HUDEP-2 (cell line): Measurements from ENCODE around the gene RPS25.
"Not testable (repeated sequence)": the region's sequence is repeated elsewhere in the genome, so short reads cannot be mapped to it uniquely, and the experiment has no call there.

Source experiments
- DNase-seq, 76 experiments: peaks; one replicate each; lab custom pipeline; 2025; ENCODE audit not compliant: unreplicated experiment in 76 of 76; lab: John Stamatoyannopoulos, UW

RPS25 gene

DNA sequence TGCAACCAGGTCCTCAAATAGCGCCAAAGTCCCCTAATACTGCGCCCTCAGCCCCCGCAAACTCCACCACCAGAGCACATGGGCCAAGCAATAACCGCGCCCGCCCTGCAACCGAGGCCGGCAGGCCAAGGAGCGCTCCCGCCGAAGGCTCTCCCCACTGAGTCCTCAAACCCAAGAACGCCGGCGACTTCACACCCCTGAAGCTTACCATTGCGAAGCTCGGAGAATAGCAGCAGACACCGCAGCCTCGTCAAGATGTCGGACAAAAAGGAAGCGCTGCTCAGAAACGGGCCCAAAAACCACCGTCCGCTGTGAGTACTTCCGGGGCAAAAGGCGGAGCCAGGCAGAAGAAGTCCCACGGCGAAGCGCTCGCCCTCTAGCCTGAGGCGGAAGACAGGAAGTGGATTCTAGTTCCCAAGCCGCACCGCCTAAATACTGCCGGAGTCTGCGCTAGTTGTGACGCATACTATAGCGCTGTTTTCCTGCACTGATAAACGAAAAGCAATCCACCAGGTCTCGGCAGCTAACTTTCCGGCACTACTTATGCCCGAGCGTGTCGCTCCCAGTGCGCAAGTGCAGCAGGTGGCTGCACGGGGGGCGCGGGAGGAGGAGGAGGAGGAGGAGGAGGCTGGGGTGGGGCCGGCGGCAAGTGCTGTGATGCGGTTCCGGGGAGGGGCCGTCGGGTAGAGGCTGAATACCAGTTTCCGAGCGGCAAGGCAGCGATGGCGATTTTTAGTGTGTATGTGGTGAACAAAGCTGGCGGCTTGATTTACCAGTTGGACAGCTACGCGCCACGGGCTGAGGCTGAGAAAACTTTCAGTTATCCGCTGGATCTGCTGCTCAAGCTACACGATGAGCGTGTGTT, at the start of gene RPS25, which contains the start of gene TRAPPC4:
RPS25 (minus strand) TSS at position 270 of the 865 bp plus-strand sequence; CDS start at position 211, 59 bp downstream.
TRAPPC4 (plus strand) TSS at position 693 of the 865 bp plus-strand sequence; CDS start at position 723, 30 bp downstream.
- peak in 75 of 76 experiments; percentile 54 to 96 (median 89) for DNase-seq

GRCh38 chr11:119067371-119068222, 49.5 kb upstream of the RPS25 start, which contains the start of gene VPS11:
TSS of gene VPS11 (plus strand) at chr11:119067818. CDS start at chr11:119067824, 6 bp downstream.
- DNase-seq: peak; percentile 33 to 97 (median 92)

DNA sequence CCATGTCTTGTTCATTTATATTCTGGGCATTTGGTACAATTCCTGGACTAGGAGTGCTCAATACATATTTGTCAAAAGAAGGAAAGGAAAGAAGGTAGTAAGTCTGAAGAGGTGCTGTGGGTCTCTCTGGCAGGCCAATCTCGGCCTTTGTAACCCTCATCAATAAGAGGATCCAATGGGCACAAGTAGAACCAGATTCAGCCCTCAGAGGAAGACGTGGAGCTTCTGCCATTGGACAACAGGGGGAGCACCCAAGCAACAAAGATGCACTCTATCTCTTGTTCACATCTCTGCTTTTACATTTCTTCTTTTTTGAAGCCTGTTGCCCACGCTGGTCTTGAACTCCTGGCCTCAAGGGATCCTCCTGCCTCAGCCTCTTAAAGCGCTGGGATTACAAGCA, 47.2 kb upstream of the RPS25 start:
- DNase-seq: peak in 63 of 76 experiments; percentile 3 to 73 (median 41)

- peak in 64 of 76 experiments; percentile 3 to 71 (median 44) for DNase-seq
Measured at GRCh38 chr11:119062779-119063178, 44.6 kb upstream of the RPS25 start.

GRCh38 chr11:119061256-119061655, 43.1 kb upstream of the RPS25 start:
- no peak for DNase-seq

DNA sequence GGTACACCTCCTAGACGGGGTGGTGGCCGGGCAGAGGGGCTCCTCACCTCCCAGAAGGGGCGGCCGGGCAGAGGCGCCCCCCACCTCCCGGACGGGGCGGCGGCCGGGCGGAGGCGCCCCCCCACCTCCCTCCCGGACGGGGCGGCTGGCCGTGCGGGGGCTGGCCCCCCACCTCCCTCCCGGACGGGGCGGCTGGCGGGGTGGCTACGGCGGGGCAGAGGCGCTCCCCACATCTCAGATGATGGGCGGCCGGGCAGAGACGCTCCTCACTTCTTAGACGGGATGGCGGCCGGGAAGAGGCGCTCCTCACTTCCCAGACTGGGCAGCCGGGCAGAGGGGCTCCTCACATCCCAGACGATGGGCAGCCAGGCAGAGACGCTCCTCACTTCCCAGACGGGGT, 41.0 kb upstream of the RPS25 start:
- DNase-seq: not testable (repeated sequence)

GRCh38 chr11:119057000-119057769, 39.0 kb upstream of the RPS25 start, which contains the start of gene HYOU1:
TSS of gene HYOU1 (minus strand) at chr11:119057205. CDS start at chr11:119056160, 1,045 bp downstream.
- DNase-seq: peak; percentile 17 to 98 (median 94)

GRCh38 chr11:119056421-119056999, 38.4 kb upstream of the RPS25 start:
- peak in 7 of 76 experiments; percentile 4 to 29 (median 25) for DNase-seq

DNA sequence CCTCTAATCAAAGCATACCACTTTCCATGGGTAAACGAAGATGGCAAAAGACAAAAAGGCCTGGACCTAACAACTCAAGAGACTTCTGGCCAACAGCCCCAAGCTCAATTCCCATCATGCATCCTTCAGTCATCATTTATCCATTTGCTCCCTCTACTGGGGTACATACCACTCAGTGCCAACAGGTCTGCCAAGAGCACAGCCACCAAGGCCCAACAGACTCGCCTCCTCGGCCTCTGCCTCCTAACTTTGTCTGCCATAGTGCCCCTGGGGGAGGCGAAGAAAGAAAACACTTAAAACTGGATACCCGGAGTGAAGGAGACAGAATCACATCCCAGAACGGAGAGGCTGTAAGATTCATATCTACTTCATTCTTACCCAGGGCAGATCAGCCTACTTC, 37.8 kb upstream of the RPS25 start:
- DNase-seq: peak in 33 of 76 experiments; percentile 2 to 41 (median 13)

DNA sequence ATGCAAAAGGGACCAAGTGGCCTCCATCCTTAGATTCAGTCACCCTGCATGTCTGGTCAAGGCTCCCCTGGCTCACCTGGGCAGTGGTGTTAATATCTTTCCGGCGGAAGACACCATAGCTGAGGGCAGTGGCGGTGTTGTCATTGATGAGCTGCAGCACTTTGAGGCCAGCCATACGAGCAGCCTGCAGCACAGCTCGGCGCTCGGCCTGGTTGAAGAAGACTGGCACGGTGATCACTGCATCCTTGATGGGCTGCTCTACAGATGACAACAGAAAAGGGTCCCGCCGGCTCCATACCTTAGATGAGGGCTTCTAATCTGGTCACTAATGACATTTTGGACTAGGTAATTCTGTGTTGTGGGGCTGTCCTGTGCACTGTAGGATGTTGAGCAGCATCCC, 36.3 kb upstream of the RPS25 start:
- DNase-seq: no peak

DNA sequence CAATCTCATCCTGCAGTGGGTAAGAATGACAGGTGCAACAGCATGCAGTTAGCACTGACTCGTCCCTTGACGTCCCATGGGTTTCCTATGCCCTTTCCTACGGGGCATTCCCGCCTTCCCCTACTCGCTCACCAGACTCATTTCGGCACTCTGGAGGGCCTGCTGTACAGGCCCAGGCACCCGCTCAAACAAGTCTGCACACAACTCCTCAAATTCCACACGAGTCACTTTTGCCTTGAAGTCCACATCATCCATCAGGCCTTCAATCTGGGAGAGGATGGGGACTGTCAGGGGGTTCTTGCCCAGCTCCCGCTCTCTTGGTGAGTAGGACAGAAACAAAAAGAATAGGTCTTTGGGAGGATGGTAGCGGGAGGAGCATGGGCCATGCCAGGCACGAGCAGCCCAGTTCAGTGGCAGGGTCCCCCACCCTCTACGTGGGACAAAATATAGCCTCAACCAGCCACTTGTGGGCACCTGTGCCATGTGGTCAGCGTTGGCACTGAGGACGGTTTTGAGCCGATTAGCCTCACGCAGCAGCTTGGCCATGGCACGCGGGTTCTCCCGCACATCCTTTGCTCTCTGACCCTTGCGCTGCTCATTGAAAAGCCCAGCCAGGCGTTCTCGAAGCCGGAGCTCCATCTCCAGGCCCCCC, 34.1 kb upstream of the RPS25 start:
- DNase-seq: no peak

GRCh38 chr11:119051440-119052162, 33.5 kb upstream of the RPS25 start:
- no peak for DNase-seq

- DNase-seq: no peak
Measured at GRCh38 chr11:119049081-119049480, 30.9 kb upstream of the RPS25 start.

GRCh38 chr11:119048644-119049043, 30.5 kb upstream of the RPS25 start:
- DNase-seq: no peak

GRCh38 chr11:119047205-119047604, 29.1 kb upstream of the RPS25 start:
- DNase-seq: no peak

DNA sequence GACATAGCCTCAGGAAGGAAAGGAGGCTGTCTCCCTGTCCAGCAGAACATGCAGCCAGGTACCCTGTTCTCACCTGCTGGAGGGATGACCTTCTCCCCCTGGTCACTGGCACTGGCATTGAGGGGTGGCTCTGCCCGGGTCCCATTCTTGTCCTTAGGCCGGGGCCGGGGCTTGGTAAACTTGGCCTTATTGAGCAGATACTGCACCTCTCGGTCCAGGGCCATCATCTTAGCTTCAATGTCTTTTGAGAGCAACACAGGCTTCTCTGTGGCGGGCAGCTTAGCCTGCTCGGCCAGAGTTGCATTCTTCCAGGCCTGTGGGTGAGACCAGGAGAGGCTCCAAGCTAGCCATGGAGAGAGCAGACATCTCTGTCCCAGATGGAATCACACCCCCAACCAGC, 28.3 kb upstream of the RPS25 start:
- DNase-seq: no peak

DNA sequence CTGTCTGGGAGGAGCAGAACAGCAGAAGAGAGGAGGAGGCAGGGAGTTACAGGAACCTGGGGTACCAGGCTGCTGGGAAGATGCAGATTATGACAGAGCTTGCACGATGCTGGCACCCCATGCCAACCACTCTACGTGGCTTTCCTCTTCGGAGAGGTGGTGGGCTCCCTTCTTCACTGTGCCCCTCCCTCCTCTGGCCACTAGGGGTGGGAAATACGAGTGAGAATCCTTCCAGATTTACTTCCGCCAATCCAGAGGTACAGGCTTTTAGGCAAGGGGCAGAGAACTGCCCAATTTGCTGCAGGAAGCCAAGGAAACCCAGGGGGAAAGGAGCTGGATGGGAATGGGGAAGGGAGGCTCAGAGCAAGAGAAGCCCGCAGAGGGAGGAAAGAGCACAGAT, 26.6 kb upstream of the RPS25 start:
- no peak for DNase-seq

- no peak for DNase-seq
Measured at GRCh38 chr11:119042927-119043326, 24.8 kb upstream of the RPS25 start.
